Left renal pelvis (tissue), 4 donors: ENCODE results near the gene FBXO31. TPM values are rescaled to one million over a fixed set of nuclear protein-coding genes. Genes with fewer than 3 reads are reported as not detected.

ENCODE experiments used
- DNase-seq, 4 donors: peaks; one replicate each; pipeline ENCODE4 v3.0.0-alpha.2; 2013; ENCODE audit warnings: low read depth in 4 of 4, low spot score in 3 of 4
- polyA plus RNA-seq, 4 donors: library from polyadenylated mRNA; unstranded; fragments of 120-200 nt; gene quantifications; one replicate each; pipeline ENCODE4 v1.2.1, GENCODE V29; 2013; ENCODE audit not compliant: insufficient read length in 4 of 4

FBXO31 gene
- polyA plus RNA-seq, 4 donors: 20.1 to 25.4 (median 22.8) TPM

DNA sequence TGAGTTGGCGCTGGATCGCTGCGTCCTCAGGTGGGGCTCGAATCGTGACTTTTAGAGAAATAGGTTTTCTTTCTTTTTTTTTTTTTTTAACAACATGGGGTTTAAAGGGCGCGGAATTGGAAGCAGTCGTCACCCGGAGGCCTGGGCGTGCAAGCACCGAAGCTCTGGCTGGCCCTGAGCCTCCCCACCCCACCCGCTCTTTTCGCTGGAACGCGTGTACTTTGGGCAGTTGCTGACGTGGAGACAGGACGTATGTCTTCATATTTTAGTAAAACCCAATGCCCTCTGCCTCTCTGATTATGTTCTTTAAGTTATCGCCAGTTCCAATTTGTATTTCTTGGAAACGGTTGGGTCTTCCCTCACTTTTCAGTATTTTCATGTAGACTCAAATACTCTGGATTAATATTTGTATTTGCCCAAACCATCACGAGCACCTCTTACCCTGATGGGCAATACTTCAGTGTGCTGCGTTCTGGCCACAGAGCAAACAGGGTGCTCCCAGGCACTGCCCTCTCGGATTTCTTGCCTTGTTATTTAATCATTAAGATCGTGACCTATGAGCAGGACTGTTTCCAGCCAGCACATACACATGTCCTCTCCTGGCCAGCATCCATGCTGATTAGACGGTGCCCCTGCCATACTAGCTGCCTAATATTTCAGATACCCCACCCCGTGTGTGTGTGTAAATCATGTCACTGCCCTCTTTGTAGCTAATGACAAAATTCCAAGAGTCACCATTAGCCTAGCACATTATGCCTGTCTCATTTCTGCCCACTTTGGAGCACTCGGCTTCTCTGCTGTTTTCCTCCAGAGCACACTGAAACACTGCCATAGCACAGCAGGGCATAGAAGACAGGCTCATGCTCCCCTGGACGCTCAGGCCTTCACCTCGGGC is 65.6 kb downstream of the FBXO31 start:
- DNase-seq: peak in 3 of 4 donors; percentile 19 to 26 (median 23)

DNA sequence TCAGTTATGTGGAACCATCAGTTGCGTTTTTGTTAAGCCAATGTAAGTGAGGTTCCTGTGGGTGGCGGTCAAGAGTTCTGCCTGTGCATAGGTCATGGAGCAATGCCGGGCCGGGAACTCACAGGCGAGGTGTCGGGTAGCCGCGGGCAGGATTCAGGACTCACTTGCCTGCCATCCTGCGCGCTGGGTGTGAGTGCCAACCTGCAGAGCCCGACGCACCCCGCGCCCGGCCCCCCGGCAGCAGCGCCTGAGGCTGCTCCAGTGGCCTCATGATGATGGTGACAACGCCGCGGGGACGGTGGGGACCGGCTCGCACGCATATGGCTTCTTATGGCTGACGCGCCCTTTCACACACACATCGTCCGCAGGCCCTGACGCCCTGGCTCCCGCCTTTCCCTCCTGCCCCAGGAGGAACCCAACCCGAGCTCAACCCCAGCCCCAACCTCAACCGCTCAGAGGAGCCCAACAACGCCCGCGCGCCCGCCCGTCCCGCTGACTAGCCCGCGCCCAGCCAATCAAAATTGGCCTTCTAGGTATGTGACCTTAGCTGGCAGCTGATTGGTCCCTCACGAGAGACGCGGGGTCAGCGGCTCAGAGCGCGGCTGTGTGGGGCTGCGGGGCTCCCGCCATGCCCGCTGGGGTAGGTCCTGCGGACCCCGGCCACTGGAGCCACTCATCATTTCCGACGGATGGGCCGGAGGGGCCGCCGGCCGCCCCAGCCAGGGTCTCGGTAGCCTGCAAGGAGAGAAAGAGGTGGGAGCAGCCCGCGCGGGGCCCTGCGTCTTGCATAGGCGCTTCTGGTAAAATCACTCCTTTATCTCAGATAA is 66.4 kb downstream of the FBXO31 start, which contains the start of gene C16orf95:
TSS of gene C16orf95 (minus strand) at position 470 of the 827 bp plus-strand sequence. CDS start at position 320, 150 bp downstream.
- DNase-seq: peak; percentile 93 to 97 (median 94)

DNA sequence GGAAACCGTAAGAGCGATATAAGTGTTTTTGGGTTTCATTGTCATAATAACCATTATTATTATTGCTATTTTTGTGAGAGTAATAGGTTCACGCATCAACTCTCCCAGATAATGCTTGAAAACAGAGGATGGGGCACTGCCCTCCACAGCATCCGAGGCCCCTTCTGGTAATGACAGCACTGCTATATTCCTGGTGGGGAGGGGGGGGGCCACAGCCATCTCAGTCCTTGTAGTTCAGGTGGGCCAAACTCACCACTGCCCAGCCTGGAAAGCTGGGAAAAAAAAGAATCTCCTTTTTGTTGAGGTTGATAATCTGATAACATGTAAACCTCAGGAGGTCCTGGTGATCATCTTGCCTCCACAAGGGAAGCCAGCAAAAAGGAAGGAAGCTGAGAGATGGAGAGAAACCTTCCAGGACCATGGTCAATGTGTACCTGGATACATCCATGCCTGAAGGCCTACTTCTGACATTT is 67.1 kb downstream of the FBXO31 start:
- no peak for DNase-seq

DNA sequence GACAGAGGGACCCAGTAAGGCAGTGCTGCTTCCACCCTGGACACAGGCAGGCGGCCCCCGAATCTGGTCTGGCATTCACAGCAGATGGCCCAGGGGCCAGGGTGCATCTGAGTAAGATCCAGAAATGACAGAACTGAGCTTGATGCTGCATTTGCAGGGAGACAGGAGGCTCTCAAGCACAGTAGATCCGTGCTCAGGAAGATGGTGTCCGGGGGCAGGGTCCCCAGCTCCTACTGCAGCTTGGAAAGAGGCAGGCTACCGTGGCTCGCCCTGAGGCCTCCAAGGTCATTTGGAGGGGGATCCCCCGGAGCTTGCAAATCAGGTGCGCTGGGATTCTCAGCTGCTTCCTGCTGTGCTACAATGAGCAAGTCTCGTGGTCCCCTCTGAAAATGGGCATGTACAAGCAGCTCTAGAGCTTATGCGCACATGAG is 68.6 kb downstream of the FBXO31 start:
- no peak for DNase-seq

DNA sequence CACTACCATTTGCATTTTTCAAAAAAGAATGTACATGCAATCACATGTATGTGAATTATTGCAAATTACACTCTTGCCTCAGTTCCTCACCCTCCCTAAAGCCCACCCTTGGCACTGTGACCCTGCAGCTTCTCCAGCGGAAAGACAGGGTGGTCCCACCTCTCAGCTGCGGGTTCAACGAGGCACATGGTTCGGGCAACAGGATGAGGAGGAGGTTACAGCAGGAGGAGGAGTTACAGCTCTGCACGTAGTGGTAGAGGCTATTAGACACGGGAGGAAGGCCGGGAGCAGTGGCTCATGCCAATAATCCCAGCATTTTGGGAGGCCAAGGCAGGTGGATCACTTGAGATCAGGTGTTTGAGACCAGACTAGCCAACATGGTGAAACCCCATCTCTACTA is 71.6 kb downstream of the FBXO31 start:
- no peak for DNase-seq

DNA sequence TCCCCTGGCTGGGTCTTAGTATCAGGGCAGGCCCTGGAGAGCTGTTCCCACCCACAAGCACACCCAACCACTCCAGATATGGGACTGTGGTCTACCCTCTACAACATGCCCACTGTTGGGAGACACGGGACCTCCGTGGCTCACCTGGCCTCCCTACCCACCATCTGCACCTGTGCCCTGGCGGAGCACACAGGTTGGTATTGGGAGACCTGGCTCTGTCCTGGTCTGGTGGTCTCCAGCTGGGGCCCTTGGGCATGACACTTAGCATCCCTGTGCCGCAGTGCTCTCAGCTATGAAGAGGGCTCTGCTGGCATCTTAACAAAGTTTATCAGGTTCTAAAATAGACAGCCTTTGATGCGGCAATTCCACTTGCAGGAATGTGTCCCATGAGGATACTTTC is 72.2 kb downstream of the FBXO31 start:
- DNase-seq: no peak

DNA sequence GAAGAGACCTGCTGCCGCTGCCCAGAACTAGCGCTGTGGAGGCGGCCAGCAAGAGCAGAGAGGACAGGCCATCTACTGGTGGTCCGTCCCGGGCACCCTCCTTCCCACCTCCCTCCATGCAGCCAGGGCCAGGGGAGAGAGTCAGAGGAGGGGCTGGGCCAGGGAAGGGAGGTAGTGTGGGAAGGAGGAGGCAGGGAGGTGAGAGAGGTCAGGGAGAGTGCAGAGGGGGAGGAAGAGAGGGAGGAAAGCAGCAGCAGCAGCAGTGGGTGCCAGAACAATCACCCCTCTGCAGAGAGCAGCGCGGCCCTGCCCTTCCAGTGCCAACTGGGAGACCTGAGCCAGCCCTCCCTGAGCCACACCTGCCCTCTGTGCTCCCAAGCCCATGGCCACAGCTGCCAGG is 73.0 kb downstream of the FBXO31 start:
- no peak for DNase-seq

DNA sequence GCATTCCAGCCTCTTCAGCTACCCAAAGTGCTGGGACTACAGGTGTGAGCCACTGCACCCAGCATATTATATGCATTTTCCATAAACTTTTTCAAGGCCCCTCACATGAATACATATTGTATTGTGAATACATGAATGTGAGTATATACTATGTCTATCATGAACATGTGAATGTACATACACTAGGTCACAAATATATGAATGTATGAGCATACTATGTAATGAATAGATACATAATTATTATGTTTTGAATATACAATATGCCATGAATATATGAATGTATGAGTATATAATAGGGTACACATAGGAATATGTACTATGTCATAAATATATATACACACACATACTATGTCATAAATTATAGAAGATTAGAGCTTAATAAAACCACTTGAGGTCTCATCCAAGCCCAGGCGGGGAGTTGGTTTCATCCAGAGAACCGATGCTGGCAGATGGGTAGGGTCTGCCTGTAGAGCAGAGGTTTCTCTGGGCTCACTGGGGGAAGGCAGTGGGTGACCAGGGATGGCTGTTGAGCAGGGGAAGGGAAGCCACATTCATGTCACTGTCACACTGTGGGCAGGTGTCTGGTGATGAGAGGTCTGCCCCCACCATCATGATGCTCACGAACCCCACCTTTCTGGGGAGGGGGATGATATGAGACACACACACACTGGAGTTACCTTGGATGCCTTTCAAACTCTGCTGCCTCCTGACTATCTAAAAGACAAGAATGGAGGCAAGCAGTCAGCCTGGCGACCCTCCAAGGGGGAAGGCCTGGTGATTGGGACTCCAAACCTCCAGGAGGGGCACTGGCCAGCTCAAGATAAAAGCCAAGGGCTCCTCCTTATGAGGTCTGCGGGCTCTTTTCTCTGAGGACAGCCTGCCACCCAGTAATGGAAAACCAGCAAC is 73.7 kb downstream of the FBXO31 start:
- no peak for DNase-seq

DNA sequence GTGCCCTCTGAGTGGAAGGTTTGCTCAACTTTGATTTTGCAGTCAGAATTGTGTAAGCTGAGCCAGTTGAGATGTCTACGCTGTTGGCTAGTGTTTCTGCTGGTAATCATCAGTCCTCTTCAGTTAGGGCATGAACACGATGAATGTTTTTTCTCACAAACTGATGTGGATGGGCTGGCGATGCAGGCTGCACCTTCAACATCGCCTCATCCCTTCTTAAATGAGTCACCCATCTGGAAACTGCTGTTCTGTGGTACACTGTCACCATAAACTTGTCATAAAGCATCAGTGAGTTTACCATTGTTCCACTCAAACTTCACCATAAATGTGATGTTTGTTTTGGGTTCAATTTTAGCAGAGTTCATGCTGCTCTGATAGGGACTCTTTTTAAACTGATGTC is 74.8 kb downstream of the FBXO31 start:
- no peak for DNase-seq

DNA sequence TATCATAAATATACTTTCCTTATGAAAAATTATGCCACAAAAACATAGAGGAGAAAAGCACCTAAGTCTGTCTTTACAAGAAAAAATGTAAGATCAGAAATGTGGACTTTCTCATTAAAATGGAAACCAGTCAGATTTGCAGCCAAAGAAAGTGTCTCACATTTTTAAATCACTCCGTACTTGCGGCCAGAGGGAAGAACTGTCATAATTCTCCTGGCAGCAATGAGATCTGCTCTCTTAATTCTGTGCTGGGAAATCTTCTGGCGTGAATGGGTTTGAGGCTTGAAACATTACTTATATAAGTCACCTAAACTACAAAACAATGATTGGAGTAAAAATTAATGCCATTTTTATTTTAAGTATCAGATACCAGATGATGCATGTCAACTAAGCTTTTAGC is 77.1 kb downstream of the FBXO31 start:
- DNase-seq: no peak

DNA sequence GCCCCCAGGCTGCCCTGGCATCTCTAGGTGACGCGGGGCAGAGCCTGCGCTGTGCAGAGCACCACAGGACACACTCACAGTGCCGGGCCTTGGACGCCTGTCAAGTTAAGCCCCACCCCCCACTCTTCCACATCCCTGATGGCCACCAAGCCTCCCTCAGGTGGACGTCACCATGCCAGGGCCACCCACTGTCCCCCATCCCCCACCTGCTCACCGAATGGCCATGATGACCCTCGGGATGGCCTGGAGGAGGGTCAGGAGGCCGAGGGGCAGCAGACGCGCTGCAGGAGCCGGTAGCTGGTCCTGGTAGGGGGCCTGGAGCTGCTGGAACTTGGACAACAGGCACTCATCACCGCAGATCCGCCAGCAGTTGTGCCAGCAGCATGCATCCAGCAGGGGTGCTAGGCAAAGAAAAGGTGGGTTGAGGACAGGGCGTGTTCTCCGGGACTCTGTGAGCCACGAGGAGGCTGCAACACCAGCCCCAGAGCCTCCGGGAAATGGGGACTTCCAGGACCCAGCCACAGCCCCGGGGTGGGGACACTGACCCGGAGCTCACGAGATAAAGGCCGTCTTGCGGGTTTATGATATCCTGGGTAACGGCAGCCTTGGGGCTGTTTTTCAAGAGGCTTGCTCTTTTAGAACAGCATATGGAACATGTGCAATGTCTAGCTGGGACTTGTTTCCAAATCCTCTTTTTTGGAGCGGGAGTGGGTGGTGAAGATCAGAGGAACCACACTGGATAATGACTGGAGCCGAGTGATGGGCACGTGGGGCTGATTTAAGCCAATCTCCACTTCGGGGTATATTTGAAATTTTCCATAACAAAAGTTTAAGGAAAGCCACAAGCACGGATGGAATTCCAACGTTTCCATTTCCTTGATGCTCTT is 77.8 kb downstream of the FBXO31 start:
- DNase-seq: no peak

DNA sequence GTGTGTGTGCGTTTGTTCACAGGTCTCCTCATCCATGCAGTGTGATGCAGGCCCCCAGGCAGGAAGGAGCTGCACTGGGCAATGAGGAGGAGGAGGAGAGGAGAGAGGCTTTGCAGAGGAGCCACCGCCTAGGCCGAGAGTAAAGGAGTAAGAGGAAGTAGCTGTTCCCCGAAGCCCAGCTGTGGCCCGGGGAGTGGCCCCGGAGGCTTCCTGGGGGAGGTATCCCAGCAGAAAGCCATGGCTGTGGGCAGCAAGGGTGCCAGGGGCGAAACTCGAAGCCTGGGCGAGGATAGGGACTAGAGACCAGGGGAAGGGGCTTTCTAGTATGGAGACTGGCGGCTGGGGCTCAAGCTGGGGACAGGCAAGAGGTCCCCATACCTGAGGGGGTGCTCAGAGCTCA is 78.6 kb downstream of the FBXO31 start:
- no peak for DNase-seq

DNA sequence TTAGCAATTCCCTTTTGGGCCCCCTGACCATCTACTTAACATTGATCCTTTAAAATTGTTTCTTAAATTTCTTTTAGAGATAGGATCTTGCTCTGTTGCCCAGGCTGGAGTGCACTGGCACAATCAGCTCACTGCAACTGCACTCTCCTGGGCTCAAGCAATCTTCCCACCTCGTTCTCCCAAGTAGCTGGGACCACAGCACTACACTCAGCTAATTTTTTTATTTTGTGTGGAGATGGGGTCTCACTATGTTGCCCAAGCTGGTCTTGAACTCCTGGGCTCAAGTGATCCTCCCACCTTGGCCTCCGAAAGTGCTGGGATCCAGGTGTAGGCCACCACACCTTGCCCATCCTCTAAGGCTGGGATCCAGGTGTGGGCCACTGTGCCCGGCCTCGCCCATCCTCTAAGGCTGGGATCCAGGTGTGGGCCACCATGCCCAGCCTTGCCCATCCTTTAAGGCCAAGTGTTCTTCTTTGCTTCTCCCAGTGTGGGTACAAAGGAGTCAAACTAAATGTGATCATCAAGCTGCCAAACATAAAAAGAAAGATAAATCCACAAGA is 79.5 kb downstream of the FBXO31 start:
- DNase-seq: no peak

DNA sequence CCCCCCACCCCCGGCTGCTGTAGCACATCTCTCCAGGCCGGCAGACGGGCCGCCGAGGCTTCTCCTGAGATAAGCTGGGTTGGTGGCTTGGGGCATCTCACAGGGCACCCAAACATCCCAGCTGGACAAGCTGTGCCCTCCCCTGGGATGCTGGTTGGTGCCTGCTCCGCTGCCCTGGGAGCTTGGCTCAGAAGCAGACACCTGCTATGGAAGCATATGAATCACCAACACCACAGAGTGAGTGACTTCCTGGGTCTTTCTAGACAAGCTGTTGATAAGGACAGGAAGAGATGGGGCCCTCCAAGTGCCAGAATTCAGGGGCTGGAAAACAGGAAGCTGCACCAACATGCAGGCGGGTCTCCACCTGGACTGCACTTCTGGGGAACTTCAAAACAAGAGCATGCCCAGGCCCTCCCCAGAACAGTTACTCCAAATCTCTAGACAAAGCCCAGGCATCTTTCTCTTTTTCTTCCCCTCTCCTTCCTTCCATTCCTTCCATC is 80.1 kb downstream of the FBXO31 start:
- DNase-seq: no peak

DNA sequence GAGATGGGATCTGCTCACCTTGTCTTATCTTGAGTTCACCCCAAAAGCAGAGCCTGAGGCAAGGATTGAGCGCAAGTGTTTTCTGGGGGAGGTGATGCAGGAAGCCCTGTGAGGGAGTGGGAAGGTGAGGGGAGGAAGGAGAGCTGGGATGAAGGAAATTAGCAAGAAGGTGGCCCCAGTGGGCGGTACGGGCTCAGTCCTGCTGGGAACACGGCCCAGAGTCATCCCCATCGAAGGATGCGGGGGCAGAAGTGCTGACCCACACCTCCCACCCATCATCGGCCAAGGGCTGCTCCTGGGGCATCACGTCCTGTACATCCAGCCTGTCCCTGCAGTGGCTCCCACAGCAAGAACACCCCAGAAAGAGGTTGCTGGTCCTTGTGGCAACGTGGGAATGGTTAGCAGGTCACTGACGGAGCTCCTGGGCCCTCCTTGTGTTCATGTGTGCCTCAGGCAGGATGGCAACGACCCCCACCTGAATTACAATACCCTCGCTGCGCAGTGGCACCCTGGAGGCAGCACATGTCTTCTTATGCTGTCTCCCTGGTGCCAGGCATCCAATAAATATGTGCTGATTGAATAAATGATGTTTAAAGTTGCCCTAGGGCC is 84.6 kb downstream of the FBXO31 start:
- DNase-seq: no peak

DNA sequence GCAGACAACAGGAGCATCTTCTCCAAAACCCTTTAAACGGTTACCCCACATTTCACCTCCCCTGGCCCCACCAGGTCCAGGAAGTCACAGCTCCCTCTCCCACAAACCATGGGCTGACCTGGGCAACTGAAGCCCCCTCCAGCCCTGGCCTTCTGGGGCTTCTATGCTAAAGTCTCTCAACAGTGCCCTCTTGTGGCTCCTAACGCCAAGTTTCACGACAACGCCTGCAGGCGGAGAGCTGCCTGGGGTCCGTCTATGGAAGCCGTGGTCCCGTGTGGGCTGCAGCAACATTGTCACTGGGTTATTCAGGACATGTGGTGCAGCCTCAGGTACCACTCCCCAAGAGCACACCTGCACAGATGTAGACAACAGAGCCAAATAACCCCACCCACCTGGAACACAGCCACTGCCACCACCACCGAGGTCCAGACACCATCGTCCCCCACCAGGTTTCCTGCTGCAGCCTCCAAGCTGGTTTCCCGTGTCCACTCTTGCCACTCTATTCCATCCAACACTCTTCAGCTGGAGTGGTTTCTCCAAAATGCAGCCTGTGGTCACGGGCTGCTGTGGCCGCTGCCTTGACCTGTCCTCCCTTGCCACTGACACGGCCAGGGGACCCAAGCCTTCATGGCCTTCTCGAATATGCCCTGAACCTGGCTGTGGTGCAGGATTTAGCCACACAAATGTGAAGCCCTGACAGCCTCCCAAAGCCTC is 85.5 kb downstream of the FBXO31 start:
- DNase-seq: no peak

DNA sequence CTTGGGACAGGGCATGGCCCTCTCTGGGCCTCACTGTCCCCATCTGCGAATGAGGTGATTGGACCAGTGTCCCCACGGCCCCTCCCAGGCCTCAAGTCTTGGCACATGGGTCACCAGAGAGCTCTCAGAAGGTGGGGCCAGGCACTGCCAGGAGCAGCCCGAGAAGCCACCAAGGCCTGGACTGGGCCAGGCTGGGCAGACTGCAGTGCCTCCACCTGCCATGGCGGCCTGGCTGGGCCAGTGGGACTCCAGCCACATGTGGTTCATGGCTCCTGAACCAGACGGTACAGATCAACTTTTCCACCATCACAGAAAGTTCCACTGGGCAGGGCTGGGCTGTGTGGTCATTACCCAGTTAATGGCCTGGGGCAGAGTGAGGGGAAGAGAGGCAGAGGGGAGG is 86.2 kb downstream of the FBXO31 start:
- DNase-seq: no peak
